SK-N-SH treated with all-trans-retinoic acid at 6 μM for 48 hours (cell line): ENCODE measurements around the gene GCNT2.
"Not testable (repeated sequence)": the region's sequence is repeated elsewhere in the genome, so short reads cannot be mapped to it uniquely, and the experiment has no call there.

Source experiments
- ATAC-seq: fragments of 200-7000 bp; cut with Tn5 transposase; 3 replicates; pipeline ENCODE4 v1.9.1; 2020; ENCODE audit warnings: mild to moderate bottlenecking, moderate library complexity
- ARNTL ChIP-seq: fragments of 450-650 bp; formaldehyde crosslinking; IDR thresholded peaks from 2 replicates; pipeline ENCODE4 v1.5.0; 2020; ENCODE audit warnings: low read depth, mild to moderate bottlenecking, moderate library complexity, borderline replicate concordance
- BACH2 ChIP-seq: fragments of 250-450 bp; sonication (Bioruptor Pico); IDR thresholded peaks from 2 replicates; pipeline ENCODE4 v1.9.0; 2021; ENCODE audit warnings: mild to moderate bottlenecking, borderline replicate concordance
- CREB5 ChIP-seq: fragments of 250-450 bp; sonication (Bioruptor Pico); IDR thresholded peaks from 2 replicates; pipeline ENCODE4 v1.5.1; 2020; ENCODE audit warnings: low read depth, mild to moderate bottlenecking, moderate library complexity
- CSDC2 ChIP-seq: fragments of 250-450 bp; sonication (Bioruptor Pico); IDR thresholded peaks from 2 replicates; pipeline ENCODE4 v1.5.0; 2020; ENCODE audit warnings: mild to moderate bottlenecking, moderate library complexity
- CSRNP3 ChIP-seq: fragments of 250-450 bp; sonication (Bioruptor Pico); IDR thresholded peaks from 2 replicates; pipeline ENCODE4 v1.5.1; 2021; ENCODE audit warnings: mild to moderate bottlenecking, moderate library complexity
- ESRRG ChIP-seq: fragments of 250-450 bp; sonication (Bioruptor Pico); IDR thresholded peaks from 2 replicates; pipeline ENCODE4 v1.6.1; 2021; ENCODE audit warnings: mild to moderate bottlenecking
- GLIS3 ChIP-seq: fragments of 250-450 bp; sonication (Bioruptor Pico); IDR thresholded peaks from 2 replicates; pipeline ENCODE4 v1.5.0; 2020; ENCODE audit warnings: mild to moderate bottlenecking, moderate library complexity
- ISL1 ChIP-seq: fragments of 250-450 bp; sonication (Bioruptor Pico); IDR thresholded peaks from 2 replicates; pipeline ENCODE4 v2.1.2; 2022; ENCODE audit warnings: mild to moderate bottlenecking, moderate library complexity
- OSR1 ChIP-seq: fragments of 250-450 bp; sonication (Bioruptor Pico); IDR thresholded peaks from 2 replicates; pipeline ENCODE4 v1.8.0; 2022; ENCODE audit warnings: moderate library complexity, mild to moderate bottlenecking, inconsistent platforms
- PPARA ChIP-seq: fragments of 250-450 bp; sonication (Bioruptor Pico); IDR thresholded peaks from 2 replicates; pipeline ENCODE4 v1.5.0; 2020; ENCODE audit warnings: mild to moderate bottlenecking, borderline replicate concordance
- RARB ChIP-seq: fragments of 250-450 bp; sonication (Bioruptor Pico); IDR thresholded peaks from 2 replicates; pipeline ENCODE4 v1.8.0; 2021; ENCODE audit warnings: mild to moderate bottlenecking, moderate library complexity
- SNAI2 ChIP-seq: fragments of 250-450 bp; sonication (Bioruptor Pico); IDR thresholded peaks from 2 replicates; pipeline ENCODE4 v1.5.0; 2020; ENCODE audit warnings: mild to moderate bottlenecking, moderate library complexity
- TCF4 ChIP-seq: fragments of 250-450 bp; sonication (Bioruptor Pico); IDR thresholded peaks from 2 replicates; pipeline ENCODE4 v1.8.0; 2021; ENCODE audit warnings: mild to moderate bottlenecking, moderate library complexity, borderline replicate concordance
- TOX ChIP-seq: fragments of 250-450 bp; sonication (Bioruptor Pico); IDR thresholded peaks from 2 replicates; pipeline ENCODE4 v1.8.0; 2021; ENCODE audit warnings: mild to moderate bottlenecking, moderate library complexity, borderline replicate concordance
- TSHZ2 ChIP-seq: fragments of 250-450 bp; sonication (Bioruptor Pico); IDR thresholded peaks from 2 replicates; pipeline ENCODE4 v1.5.0; 2020; ENCODE audit warnings: mild to moderate bottlenecking, moderate library complexity
- ZFP3 ChIP-seq: fragments of 250-450 bp; sonication (Bioruptor Pico); IDR thresholded peaks from 2 replicates; pipeline ENCODE4 v1.5.0; 2020; ENCODE audit warnings: mild to moderate bottlenecking, moderate library complexity
- ZFP30 ChIP-seq: fragments of 450-650 bp; formaldehyde crosslinking; IDR thresholded peaks from 2 replicates; pipeline ENCODE4 v1.5.0; 2022; ENCODE audit warnings: mild to moderate bottlenecking, moderate library complexity
- ZNF70 ChIP-seq: fragments of 450-650 bp; formaldehyde crosslinking; IDR thresholded peaks from 2 replicates; pipeline ENCODE4 v1.5.0; 2020; ENCODE audit warnings: mild to moderate bottlenecking, moderate library complexity
- ZNF8 ChIP-seq: fragments of 450-650 bp; formaldehyde crosslinking; IDR thresholded peaks from 2 replicates; pipeline ENCODE4 v1.5.0; 2020; ENCODE audit warnings: mild to moderate bottlenecking, moderate library complexity
- TF ChIP-seq, protein P1 (sequence below): fragments of 250-450 bp; sonication (Bioruptor Pico); IDR thresholded peaks from 2 replicates; pipeline ENCODE4 v1.8.0; 2020; ENCODE audit warnings: mild to moderate bottlenecking, moderate library complexity, borderline replicate concordance

GCNT2 gene

DNA sequence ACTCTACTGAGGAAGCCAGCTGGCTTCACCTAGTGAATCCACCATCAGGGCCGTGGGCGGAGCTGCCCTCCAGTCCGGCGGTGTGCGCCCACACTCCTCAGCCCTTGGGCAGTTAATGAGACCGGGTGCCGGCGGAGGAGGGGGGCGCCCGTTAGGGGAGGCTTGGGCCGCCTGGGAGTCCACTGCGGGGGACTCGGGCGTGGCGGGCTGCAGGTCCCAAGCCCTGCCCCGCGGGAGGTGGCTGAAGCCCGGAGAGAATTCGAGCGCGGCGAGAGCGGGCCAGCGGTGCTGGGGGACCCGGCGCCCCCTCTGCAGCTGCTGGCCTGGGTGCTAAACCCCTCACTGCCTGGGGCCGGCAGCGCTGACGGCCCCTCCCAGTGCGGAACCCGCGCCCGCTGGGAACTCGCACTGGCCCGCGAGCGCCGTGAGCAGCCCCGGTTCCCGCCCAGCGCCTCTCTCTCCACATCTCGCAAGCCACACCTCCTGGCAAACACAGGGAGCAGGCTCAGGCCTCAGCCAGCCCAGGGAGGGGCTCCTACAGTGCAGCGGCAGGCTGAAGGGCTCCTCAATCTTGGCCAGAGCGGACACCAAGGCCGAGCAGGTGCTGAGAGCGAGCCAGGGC is 38.4 kb upstream of the GCNT2 start:
- TF ChIP-seq BACH2 (CRISPR knock-in tag), result no peak
- TF ChIP-seq TOX (CRISPR knock-in tag), result no peak
- no peak for TF ChIP-seq PPARA (CRISPR knock-in tag)
- TF ChIP-seq ESRRG (CRISPR knock-in tag), result no peak
- TF ChIP-seq ZNF70 (CRISPR knock-in tag), result no peak
- no peak for TF ChIP-seq CSDC2 (CRISPR knock-in tag)
- no peak for TF ChIP-seq SNAI2 (CRISPR knock-in tag)
- no peak for TF ChIP-seq TSHZ2 (CRISPR knock-in tag)
- TF ChIP-seq, protein P1, sequence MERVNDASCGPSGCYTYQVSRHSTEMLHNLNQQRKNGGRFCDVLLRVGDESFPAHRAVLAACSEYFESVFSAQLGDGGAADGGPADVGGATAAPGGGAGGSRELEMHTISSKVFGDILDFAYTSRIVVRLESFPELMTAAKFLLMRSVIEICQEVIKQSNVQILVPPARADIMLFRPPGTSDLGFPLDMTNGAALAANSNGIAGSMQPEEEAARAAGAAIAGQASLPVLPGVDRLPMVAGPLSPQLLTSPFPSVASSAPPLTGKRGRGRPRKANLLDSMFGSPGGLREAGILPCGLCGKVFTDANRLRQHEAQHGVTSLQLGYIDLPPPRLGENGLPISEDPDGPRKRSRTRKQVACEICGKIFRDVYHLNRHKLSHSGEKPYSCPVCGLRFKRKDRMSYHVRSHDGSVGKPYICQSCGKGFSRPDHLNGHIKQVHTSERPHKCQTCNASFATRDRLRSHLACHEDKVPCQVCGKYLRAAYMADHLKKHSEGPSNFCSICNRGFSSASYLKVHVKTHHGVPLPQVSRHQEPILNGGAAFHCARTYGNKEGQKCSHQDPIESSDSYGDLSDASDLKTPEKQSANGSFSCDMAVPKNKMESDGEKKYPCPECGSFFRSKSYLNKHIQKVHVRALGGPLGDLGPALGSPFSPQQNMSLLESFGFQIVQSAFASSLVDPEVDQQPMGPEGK (CRISPR knock-in tag), result no peak
- no peak for TF ChIP-seq GLIS3 (CRISPR knock-in tag)
- no peak for TF ChIP-seq ZFP30 (CRISPR knock-in tag)
- no peak for TF ChIP-seq TCF4 (CRISPR knock-in tag)
- no peak for TF ChIP-seq OSR1
- no peak for TF ChIP-seq ARNTL (CRISPR knock-in tag)
- no peak for ATAC-seq

DNA sequence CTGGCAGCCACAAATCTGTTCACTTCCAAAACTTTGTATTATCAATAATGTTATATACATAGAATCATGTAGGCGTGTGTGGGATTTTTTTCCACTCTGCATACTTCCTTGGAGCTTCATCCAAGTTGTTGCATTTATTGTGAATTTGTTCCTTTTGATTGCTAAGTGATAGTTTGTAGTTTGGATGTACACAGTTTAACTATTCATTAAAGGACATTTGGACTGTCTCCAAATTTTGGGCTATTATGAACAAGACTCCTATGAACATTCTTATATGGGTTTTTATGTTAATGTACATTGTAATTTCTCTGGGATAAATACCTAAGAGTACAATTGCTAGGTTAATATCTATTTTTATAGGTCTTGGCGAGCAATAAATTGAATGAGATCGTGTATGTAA is 36.2 kb upstream of the GCNT2 start:
- TF ChIP-seq CSRNP3 (CRISPR knock-in tag) (no peak), OSR1 (no peak)
- TF ChIP-seq, protein P1 (CRISPR knock-in tag), result no peak
- ATAC-seq, result no peak

DNA sequence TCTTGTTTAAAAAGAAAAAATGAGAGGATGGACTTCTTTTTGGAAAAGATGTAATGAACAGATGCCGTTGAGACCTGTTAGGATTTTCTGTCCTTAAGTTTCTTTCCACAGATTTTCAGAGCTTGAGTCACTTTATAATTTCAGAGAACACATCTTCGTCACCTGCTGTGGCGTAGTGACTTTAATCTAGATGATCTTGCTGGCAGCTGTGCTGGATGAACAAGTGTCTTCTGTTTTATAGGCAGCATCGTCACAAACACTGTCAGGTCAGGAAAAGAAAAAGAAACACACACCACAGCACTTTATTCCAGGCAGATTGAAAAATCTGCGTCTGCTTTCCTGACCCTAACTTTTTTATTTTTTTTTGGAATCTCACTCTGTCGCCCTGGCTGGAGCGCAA is 35.7 kb upstream of the GCNT2 start:
- no peak for ATAC-seq
- TF ChIP-seq RARB, result no peak
- TF ChIP-seq TCF4 (CRISPR knock-in tag), result no peak
- TF ChIP-seq CSDC2 (CRISPR knock-in tag), result no peak
- TF ChIP-seq ARNTL (CRISPR knock-in tag), result no peak
- no peak for TF ChIP-seq ZNF70 (CRISPR knock-in tag)

- TF ChIP-seq BACH2 (CRISPR knock-in tag) (no peak), ZNF8 (no peak), CSDC2 (CRISPR knock-in tag) (no peak), ZFP30 (CRISPR knock-in tag) (no peak), ARNTL (CRISPR knock-in tag) (no peak), ZNF70 (CRISPR knock-in tag) (no peak), CREB5 (CRISPR knock-in tag) (no peak), OSR1 (no peak), TCF4 (CRISPR knock-in tag) (no peak), ZFP3 (CRISPR knock-in tag) (no peak), GLIS3 (CRISPR knock-in tag) (no peak), ISL1 (CRISPR knock-in tag) (no peak), CSRNP3 (CRISPR knock-in tag) (no peak)
- TF ChIP-seq, all 23 proteins: peak for 0
- ATAC-seq, result no peak
Observed at GRCh38 chr6:10486215-10486614, 34.9 kb upstream of the GCNT2 start.

GRCh38 chr6:10486944-10487588 is 34.1 kb upstream of the GCNT2 start:
- ATAC-seq, result not testable (repeated sequence)
